Fibroblast of skin of left biceps (primary cell): ENCODE results near the gene ARHGEF3.
"Not testable (repeated sequence)": the region's sequence is repeated elsewhere in the genome, so short reads cannot be mapped to it uniquely, and the experiment has no call there.

ENCODE experiments used
- DNase-seq, 2 experiments: peaks; one replicate each; pipeline ENCODE4 v3.0.0-alpha.2; 2013; ENCODE audit warnings: low read depth in 2 of 2

ARHGEF3 gene

DNA sequence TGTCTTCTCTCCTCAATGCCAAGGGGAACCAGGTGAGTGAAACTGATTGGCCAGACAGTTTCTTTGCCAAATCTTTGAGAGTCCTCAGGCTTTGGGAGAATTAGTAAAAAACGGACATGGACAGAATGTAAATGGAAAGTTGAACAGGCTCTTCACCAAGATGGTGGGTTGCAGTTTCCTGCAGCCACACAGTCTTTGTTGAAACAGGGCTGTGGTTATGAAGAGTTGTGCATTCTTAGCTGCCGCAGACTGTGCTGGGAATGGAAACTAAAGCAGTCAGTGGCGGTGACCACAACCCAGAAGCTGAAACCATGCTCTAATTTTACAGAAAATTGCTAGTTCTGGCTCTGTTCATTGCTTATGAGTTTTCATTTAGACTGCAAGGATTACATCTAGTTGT lies 76.6 kb downstream of the ARHGEF3 start:
- DNase-seq: no peak

DNA sequence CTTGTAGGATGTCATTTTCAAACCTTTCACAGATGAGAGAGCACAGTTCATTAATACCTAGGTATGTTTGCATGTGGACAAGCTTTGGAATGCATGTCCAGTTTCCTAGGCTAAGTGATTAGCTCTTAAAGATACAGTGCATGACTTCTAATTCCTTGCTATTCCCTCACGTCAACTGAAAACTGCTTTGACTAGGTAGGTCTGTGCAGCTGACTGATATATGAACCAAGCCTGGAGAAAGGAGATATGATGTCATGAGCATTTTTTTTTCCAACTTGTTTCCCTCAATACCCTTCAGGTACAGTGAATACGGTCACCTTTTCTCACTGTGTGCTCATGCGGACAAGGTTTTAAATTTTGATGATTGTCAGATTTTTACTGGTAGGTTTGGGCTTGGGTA lies 77.1 kb downstream of the ARHGEF3 start:
- DNase-seq: no peak

DNA sequence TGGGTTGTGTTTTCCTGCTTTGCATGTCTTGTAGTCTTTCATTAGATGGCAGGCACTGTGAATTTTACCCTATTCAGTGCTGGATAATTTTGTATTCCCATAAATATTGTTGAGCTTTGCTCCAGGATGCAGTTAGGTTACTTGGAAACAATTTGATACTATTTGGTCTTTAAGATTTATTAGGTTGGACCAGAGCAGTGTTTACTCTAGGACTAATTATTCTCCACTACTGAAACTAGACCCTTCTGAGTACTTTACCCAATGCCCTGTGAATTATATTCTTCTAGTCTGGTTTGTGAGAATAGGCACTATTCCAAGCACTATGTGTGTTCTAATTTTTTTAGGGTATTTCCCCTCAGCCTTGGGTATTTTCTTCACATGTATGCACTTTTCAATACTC lies 80.9 kb downstream of the ARHGEF3 start:
- no peak for DNase-seq

DNA sequence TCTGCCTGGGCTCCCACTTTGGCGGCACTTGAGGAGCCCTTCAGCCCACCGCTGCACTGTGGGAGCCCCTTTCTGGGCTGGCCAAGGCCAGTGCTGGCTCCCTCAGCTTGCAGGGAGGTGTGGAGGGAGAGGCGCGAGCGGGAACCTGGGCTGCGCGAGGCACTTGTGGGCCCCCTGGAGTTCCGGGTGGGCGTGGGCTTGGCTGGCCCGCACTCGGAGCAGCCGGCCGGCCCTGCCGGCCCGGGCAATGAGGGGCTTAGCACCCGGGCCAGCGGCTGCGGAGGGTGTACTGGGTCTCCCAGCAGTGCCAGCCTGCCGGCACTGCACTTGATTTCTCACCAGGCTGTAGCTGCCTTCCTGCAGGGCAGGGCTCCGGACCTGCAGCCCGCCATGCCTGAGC lies 82.9 kb downstream of the ARHGEF3 start:
- not testable (repeated sequence) for DNase-seq

DNA sequence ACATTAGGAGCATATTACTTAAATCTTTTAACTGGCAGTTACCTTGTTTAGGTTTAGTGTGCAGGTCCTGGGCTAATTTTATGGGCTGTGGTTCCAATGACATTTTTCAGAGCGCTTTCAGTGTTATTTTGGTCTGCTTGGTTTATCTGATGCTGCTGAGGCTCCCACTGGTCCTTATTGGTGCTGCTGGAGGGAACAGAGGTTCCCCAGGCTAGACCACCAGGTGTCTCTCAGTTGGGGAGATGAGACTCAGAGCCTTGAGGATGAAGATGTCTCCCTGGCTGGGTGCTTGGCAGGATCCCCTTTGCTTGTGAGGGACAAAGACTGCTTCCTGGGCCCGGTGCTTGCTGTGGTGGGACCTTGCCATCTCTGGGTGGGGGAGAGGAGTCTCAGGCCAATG lies 90.4 kb downstream of the ARHGEF3 start:
- DNase-seq: no peak

DNA sequence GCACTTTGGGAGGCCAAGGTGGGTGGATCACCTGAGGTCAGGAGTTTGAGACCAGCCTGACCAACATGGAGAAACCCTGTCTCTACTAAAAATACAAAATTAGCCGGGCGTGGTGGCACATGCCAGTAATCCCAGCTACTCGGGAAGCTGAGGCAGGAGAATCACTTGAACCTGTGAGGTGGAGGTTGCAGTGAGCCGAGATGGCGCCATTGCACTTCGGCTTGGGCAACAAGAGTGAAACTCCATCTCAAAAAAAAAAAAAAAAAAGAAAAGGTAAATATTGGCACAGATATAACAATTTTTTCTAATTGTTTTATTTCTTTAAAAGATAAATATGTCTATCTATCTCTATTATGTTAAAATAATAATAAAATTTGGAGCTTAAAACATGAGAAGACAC lies 94.3 kb downstream of the ARHGEF3 start:
- DNase-seq: not testable (repeated sequence)

DNA sequence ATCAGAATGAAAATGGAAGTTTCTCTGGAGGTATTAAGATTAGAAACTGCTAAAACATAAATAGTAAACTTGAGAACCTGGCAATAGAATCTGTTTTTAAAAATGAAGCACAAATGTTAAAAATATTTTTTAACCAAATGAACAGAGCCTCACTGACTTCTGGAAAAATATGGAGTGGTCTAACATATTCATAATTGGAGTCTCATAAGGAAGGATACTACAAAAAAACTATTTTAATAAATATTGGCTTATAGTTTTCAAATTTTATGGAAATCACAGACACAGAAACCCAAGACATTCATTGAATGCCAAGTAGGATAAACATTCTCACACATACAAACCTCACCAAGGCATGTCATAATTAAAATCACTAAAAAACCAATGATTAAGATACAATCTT lies 95.1 kb downstream of the ARHGEF3 start:
- no peak for DNase-seq

DNA sequence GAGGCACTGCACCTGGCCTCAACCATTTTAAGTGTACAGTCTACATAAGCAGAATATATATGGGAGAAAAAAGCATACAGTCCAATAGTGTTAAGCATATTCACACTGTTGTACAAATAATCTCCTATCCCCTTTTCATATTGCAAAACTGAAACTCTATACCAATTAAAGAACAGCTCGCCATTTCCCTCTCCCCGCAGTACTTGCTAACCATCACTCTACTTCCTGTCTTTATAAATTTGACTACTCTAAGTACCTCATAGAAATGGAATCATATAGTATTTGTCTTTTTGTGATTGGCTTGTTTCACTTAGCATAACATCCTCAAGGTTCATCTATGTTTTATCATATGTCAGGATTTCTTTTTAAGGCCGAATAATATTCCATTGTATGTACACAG lies 97.0 kb downstream of the ARHGEF3 start:
- DNase-seq: no peak

DNA sequence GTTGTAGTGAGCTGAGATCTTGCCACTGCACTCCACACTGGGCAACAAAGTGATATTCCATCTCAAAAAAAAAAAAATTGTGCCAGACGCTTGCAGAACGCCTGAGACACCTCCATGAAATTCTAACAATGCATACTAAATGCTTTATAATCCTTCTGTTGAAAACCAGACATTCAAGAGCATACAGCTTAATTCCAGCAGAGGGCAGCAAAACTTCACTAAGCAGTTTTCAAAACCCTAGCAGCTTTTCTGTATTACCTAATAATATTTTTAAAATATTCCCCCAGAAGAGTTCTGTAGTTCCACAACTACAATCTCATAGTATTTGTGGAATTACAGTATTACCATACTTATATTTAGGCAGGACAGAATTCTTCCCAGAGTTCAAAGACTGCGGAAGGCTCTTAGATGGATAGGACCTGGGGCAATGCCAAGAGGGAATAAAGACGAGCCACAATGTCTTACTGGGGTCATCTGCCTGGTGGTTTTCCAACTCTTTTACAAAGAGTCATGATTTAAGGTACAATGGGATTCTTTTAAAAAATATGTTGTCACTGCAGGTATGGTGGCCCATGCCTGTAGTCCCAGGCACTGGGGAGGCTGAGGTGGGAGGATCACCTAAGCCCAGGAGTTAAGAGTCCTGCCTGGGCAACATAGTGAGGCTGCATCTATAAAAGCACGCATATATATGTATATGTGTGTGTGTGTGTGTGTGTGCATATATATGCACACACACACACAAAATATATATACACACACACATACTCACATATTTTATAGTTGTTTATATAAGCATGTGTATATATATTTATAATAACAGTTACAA lies 99.0 kb downstream of the ARHGEF3 start:
- DNase-seq: peak; percentile 40 to 47

DNA sequence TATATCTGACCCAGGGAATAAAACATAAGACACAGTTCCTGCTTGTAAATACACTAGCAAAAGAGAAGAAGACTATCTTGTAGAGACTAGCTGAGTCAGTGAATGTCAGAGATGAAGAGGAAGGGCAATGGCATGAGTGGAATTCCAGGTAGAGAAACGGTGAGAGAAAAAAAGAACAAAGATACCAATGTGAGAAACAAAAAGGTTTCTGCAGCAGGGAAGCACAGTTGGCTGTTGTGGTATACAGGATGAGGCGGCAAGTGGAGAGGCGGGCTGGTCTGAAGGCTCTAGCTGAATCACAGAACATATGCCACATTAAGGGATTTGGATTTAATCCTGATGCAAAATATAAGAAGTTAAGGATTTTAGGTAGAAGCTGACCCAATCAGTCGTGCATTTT lies 101.6 kb downstream of the ARHGEF3 start:
- DNase-seq: no peak

DNA sequence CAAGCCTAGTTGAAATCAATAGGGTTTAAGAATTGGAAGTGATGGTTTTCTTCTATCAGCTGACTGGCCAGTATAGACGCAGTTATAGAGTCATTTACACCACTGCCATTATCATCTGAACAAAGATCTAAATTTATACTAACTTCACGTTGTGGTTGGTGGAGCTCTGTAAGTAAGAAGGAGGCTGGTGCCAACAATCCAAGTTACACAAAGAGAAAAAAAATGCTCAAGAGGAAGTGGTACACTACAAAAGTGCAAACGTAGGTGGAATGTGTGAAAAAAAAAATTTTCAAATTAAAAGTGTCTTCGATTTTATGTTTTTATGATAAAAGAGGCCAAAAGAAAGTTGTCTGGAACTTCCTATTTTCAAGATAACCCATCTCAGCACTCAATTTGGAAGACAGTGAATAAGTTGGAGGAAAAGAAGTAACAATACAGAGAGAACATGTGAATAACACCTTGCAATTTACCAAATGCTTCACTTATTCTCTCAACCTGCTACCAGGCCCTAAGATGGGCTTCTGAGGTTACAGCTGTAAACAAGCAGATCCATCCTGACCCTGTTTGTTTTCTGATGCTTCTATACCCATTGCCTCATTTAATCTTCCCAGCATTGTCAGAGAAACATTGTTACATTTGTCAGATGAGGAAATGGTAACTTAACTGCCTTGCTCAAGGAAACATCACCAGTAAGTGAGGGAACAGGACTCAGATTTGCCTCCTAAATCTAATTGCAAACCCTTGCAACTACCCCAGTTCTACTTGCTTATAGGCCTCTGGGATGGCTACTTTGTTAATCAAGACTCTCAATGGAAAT lies 106.7 kb downstream of the ARHGEF3 start:
- DNase-seq: no peak

DNA sequence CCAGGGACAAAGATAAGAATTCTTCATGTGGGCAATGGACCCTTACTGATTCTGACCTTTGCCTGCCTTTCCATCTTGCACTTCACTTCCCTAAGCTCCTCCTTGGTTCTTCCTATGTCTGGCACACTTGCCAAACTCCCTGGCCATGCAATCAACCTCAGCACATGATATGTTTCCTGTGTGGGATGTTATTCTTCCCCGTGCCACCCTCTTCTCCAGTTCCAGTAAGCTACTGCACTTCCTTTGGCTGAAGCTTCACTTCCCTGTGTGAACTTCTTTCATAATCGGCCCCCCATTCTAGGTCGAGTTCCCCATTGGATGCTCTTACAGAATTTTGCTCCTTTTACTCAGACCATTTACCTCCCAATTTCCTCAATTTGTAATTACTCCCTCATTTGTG lies 108.0 kb downstream of the ARHGEF3 start:
- DNase-seq: no peak

DNA sequence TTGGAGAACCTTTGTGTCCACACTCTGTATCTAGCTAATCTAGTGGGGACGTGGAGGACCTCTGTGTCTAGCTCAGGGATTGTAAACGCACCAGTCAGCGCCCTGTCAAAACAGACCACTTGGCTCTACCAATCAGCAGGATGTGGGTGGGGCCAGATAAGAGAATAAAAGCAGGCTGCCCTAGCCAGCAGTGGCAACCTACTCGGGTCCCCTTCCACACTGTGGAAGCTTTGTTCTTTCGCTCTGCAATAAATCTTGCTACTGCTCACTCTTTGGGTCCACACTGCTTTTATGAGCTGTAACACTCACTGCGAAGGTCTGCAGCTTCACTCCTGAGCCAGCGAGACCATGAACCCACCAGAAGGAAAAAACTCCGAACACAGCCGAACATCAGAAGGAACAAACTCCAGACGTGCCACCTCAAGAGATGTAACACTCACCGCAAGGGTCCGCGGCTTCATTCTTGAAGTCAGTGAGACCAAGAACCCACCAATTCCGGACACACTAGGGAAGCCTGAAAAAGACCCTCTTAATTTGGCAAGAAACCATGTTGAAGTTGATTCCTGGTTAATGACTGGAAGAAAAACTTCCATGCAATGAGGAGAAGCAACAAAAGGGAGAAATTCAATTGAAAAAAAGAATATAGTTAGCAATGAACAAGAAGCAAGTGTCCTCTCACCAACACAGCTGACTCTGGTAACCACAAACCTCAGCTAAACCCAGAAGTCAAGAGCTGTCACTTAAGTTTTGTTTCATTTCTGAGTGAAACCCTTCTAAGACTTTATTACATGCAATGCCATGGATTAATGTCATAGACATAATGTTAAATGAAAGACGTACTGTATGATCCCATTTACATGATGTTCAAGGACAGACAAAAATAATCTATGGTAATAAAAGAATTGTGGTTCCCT lies 109.0 kb downstream of the ARHGEF3 start:
- not testable (repeated sequence) for DNase-seq

DNA sequence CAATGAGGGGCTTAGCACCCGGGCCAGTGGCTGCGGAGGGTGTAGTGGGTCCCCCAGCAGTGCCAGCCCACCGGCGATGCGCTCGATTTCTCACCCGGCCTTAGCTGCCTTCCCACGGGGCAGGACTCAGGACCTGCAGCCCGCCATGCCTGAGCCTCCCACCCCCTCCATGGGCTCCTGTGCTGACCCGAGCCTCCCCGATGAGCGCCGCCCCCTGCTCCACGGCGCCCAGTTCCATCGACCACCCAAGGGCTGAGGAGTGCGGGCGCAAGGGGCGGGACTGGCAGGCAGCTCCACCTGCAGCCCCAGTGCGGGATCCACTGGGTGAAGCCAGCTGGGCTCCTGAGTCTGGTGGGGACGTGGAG lies 109.8 kb downstream of the ARHGEF3 start:
- DNase-seq: not testable (repeated sequence)

DNA sequence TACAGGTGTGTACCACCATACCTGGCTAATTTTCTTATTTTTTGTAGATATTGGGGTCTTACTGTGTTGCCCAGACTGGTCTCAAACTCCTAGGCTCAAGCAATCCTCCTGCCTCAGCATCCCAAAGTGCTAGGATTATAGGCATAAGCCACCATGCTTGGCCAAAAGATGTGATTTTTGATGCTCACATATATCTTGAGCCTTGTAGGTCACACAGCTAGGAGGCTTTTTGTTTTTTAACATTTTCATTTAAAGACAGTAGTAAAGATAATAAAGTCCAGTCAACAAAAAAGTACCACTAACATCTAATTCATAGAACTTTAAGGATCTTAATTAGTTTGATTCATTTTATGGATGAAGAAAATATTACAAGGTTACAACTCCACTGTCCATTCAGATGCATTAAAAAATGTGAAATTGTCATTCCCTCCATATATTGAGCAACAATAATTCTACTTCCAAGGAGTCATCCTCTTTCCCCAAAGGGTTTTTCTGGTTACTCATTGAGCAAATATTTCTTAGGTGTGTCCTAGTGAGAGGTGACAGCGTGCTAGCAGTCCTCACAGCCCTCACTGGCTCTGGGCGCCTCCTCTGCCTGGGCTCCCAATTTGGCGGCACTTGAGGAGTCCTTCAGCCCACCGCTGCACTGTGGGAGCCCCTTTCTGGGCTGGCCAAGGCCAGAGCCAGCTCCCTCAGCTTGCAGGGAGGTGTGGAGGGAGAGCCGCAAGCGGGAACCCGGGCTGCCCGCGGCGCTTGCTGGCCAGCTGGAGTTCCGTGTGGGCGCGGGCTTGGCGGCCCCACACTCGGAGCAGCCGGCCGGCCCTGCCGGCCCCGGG lies 110.4 kb downstream of the ARHGEF3 start:
- no peak for DNase-seq

DNA sequence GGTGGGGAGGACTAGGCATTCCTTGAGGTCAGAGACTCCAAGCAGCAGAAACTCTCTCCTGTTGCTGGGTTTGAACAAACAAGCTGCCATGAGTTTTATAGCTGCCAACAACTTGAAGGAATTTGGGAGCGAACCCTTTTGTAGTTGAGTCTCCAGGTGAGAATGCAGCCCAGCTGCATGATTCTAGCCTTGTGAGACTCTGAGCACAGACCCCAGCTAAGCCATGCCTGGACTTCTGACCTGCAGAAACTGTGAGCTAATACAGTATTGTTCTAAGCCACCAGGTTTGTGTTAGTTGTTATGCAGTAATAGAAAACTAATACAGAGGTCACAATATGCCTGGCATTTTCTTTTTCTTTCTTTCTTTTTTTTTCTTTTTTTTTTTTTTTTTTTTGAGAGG lies 112.4 kb downstream of the ARHGEF3 start:
- DNase-seq: no peak

DNA sequence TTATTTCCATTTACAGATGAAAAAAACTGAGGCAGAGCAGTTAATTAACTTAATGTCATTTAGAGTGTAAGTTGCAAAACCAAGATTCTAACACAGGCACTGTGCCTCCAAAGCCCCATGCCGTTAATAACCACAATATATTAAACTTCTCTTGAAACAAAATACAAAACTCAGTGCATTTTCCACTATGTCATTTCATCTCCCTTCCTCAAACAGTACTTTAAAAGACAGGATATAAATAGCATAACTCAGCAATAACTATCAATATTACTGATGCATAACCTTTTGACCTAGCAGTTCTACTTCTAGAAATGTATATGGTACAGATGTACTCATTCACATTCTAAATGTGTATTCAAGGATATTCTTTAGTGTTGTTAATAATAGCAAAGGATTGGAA lies 113.6 kb downstream of the ARHGEF3 start:
- no peak for DNase-seq

DNA sequence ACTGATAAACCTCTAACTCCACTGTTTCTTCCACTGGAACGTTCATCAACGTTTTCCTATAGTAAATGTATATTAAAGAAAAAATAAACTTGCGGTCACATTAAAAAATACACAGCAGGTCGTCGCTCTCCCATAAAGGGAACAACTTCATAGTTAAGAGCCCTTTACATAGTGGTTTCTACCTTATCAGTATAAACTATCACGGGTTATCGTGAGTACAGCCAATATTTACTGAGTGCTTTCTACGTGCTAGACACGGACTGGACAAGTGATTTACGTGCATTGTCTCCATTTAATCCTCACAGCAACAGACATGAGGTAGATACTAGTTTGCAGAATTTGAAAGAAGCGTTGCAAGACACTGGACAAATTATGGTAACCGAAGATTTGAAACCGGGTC lies 117.7 kb downstream of the ARHGEF3 start:
- no peak for DNase-seq

DNA sequence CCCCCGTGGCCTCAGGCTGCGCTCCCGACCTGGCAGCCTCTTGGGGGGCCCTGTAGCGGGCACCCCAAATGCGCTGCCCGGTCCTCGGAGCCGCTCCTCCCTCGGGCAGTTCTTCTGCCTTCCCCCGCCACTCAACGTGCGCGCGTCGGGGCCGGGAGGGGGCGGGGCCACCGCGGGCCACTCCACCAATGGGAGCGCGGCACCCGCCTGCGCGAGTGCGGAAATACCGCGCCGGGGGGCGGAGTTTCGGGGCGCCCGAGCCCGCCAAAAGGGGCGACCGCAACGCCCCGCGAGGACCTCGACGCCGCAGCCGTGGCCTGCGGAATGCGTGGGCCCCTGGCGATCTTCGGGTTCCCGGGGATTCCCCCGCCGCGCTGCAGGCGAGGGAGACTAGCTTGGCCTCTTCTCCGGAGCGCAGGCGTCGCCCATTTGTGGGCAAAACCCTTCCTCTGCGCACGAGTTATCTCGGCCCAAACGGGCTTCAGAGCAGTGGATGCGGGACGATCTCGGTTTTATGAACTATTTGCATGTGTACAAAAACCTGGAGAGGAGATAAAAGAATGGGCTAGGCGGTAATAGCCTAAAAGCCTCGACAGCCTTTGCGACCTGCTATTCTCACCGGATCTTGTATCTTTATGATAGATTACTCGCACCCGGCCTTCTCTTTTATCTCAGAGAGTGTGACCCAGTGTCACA lies 118.5 kb downstream of the ARHGEF3 start, which contains the start of gene TASOR:
TSS of gene TASOR (minus strand) at position 144 of the 696 bp plus-strand sequence. CDS start 259 bp downstream, outside the sequence.
- DNase-seq: peak; percentile 62 to 66

DNA sequence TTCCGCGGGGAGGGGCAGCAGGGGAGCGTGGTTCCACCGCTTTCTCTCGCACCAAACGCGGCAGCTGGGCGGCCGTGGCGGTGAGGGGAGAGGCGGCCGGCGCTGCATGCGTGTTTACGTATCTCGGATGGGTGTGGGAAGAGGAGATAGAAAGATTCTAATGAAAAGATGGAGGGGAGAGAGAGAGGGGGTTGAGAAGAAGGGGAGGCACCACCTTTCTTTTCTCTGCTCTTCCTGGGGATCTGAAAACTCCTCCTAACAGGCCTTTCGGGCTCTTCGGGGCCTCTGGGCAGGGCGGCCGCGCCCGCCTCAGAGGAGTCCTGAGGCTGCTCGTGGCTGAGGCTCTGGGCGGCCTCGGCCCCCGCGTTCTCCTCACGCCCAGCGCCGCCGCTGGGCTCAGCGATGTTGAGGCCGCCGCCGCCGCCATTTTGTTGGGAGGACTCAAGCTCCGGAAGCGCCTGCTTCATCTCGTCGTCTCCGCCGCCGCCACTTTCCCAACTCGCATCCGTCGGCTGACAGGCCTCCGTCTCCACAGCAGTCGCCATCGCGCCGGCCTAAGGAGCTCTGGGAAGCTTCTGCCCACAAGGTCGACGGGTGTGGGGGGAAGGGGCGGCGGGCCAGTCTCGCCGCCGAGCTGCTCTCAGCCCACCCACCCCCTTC lies 119.2 kb downstream of the ARHGEF3 start:
- peak; percentile 41 to 46 for DNase-seq
